HG03159 (cell line): Measurements from ENCODE around the gene FBXW4.

ENCODE experiments used
- ATAC-seq: cut with Tn5 transposase; IDR thresholded peaks from one replicate; pipeline ENCODE4 v1.9.1; 2021; ENCODE audit warnings: mild to moderate bottlenecking, moderate library complexity; ENCODE audit not compliant: unreplicated experiment

Gene FBXW4

GRCh38 chr10:101696632-101697031, 1.7 kb upstream of the FBXW4 start:
- ATAC-seq: no peak

GRCh38 chr10:101695404-101695890, 477 bp upstream of the FBXW4 start:
- ATAC-seq: no peak

GRCh38 chr10:101693978-101694673, 844 bp downstream of the FBXW4 start:
- ATAC-seq: peak; percentile 55

GRCh38 chr10:101693651-101693977, 1.4 kb downstream of the FBXW4 start:
- ATAC-seq: peak; percentile 21

- no peak for ATAC-seq
Observed at GRCh38 chr10:101691081-101691480, 3.9 kb downstream of the FBXW4 start.

GRCh38 chr10:101690461-101690860, 4.5 kb downstream of the FBXW4 start:
- no peak for ATAC-seq

GRCh38 chr10:101687071-101687658, 7.8 kb downstream of the FBXW4 start:
- no peak for ATAC-seq

GRCh38 chr10:101686133-101686925, 8.6 kb downstream of the FBXW4 start:
- ATAC-seq: no peak

- ATAC-seq: no peak
Observed at GRCh38 chr10:101684782-101685181, 10.2 kb downstream of the FBXW4 start.

- ATAC-seq: no peak
Observed at GRCh38 chr10:101683276-101683675, 11.7 kb downstream of the FBXW4 start.

GRCh38 chr10:101682172-101682825, 12.7 kb downstream of the FBXW4 start:
- no peak for ATAC-seq

GRCh38 chr10:101676565-101676964, 18.4 kb downstream of the FBXW4 start:
- no peak for ATAC-seq

GRCh38 chr10:101675115-101675514, 19.9 kb downstream of the FBXW4 start:
- ATAC-seq: no peak

- ATAC-seq: no peak
Observed at GRCh38 chr10:101672536-101672935, 22.4 kb downstream of the FBXW4 start.

- no peak for ATAC-seq
Observed at GRCh38 chr10:101671453-101671852, 23.5 kb downstream of the FBXW4 start.

- ATAC-seq: no peak
Observed at GRCh38 chr10:101670635-101671034, 24.3 kb downstream of the FBXW4 start.

GRCh38 chr10:101669181-101669580, 25.8 kb downstream of the FBXW4 start:
- ATAC-seq: no peak

GRCh38 chr10:101668566-101668965, 26.4 kb downstream of the FBXW4 start:
- ATAC-seq: no peak

- ATAC-seq: no peak
Observed at GRCh38 chr10:101666083-101666482, 28.9 kb downstream of the FBXW4 start.

- ATAC-seq: no peak
Observed at GRCh38 chr10:101663097-101663496, 31.9 kb downstream of the FBXW4 start.

- no peak for ATAC-seq
Observed at GRCh38 chr10:101660256-101660655, 34.7 kb downstream of the FBXW4 start.
